Measurements from ENCODE around the gene KCTD5. TPM values are rescaled to one million over a fixed set of nuclear protein-coding genes. Genes with fewer than 3 reads are reported as not detected.
A peak's percentile ranks its signal among the peaks of the same experiment; 100 is the strongest.
"Not testable (repeated sequence)": the region's sequence is repeated elsewhere in the genome, so short reads cannot be mapped to it uniquely, and the experiment has no call there.

Gene KCTD5
- polyA plus RNA-seq, 12 donors = 18.0 to 26.1 (median 21.0) TPM; not detected in 1

DNA sequence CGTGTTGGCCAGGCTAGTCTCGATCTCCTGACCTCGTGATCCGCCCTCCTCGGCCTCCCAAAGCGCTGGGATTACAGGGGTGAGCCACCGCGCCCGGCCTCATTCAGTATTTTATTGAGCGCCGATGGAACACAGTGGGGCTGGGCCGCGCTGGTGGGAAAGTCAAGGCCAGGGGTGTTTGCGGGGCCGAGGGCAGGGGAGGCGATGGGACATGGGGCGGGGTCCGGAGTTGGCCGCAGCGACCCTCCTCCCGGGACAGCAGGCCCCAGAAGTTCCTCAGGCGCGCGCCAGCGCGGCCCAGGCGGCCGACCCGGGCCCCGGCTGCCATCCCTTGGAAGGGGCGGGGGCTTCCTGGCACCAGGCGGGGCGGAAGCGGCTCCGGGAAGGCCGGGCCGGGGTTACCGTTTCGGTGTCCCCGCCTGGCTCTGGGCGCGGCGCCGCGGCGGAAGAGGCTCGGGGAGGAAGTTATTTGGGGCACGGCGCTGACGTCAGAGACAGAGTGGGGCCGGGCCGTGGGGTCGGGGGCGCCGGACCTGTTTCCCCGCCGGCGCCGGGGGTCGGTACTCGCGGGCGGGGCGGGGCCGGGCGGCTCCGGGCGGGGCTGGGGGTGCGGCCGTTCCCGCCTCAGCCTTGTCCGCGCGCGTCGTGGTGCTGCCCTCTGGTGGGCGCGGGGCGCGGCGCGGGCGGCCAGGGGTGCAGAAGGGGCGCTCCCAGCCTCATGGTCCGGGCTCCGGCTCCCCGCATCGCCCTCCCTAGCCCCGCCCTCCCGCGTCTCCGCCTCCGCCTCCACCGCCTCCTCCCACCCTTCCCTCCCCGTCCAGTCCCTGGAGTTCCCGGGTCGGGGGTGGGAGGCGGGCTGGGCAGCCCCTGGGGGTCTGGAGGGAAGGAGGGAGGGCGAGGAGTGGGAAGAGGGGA is 38.7 kb downstream of the KCTD5 start:
- DNase-seq = peak; percentile 71

- not testable (repeated sequence) for DNase-seq
Measured at GRCh38 chr16:2721634-2722173, 39.4 kb downstream of the KCTD5 start.

- no peak for DNase-seq
Measured at GRCh38 chr16:2724088-2724676, 41.9 kb downstream of the KCTD5 start.

- DNase-seq = no peak
Measured at GRCh38 chr16:2724816-2725348, 42.6 kb downstream of the KCTD5 start.

GRCh38 chr16:2726923-2727322 is 44.6 kb downstream of the KCTD5 start:
- no peak for DNase-seq

GRCh38 chr16:2728034-2728433 is 45.7 kb downstream of the KCTD5 start:
- no peak for DNase-seq

DNA sequence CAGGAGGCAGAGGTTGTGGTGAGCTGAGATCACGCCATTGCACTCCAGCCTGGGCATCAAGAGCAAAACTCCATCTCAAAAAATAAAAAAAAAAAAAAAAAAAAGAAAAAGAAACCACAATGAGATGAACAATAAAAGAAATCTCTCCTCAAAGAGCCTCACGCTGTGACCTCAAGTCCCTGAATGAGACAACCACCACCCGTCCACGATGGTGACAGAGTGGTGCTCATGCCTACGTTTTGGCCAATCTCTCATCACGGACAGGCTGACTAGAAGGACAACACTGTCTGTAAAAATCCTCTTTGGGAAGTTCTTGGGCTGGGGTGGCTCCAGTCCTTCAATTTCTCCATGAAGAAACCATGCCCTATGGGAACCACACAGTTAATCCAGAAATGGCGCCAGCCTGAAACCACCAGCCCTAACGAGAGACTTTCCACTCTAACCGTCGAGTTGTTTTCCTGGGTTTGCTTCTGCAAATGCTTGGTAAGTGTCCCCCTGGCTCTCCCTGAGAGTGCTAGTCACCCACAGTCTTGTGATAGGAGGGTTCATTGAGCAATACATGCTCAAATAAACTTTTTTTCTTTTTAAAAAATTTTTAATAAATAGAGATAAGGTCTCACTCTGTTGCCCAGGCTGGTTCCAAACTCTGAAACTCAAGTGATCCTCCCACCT is 52.7 kb downstream of the KCTD5 start:
- DNase-seq = no peak

- DNase-seq = no peak
Measured at GRCh38 chr16:2736476-2737237, 54.3 kb downstream of the KCTD5 start.

- DNase-seq = no peak
Measured at GRCh38 chr16:2737238-2737605, 54.9 kb downstream of the KCTD5 start.

- DNase-seq = no peak
Measured at GRCh38 chr16:2737895-2738418, 55.6 kb downstream of the KCTD5 start.

DNA sequence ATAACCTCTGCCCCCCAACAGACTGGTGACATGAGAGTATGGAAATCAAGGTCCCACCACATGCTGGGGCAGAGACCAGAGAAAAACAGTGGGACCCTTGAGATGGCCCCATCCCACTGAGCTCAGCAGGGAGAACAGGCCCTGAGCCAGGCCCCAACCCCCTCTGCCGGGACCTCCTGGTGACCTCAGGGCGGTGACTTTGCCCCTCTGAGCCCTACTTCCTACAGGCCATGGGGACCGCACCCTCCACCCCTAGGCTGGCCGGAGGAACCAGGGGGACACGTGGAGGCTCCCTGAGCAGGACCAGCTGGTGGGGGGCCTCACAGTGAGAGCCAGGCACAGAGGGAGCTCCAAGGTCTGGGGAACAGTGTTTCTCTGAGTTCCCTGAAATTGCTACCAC is 56.3 kb downstream of the KCTD5 start:
- no peak for DNase-seq

- no peak for DNase-seq
Measured at GRCh38 chr16:2739625-2740430, 57.5 kb downstream of the KCTD5 start.

DNA sequence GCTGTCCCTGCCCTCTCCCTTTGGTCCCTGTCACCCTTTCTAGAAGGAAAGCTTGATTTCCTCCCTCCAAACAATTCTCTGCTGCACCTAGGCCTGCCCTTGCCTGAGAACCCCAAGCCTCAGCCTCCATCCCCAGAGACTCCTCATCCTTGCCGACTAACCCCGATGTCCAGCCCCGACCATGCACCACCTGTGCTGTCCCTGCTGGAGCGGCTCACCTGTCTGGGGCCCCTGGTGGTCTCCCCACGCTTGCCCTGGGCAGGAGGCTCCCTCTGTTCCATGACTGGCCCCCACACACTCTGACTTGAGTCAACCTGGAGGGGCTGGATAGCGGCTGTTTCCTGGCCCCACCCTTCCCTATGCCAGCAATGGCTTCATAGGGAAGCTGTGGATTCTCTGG is 58.2 kb downstream of the KCTD5 start:
- no peak for DNase-seq

GRCh38 chr16:2741168-2741567 is 58.8 kb downstream of the KCTD5 start:
- DNase-seq = no peak

DNA sequence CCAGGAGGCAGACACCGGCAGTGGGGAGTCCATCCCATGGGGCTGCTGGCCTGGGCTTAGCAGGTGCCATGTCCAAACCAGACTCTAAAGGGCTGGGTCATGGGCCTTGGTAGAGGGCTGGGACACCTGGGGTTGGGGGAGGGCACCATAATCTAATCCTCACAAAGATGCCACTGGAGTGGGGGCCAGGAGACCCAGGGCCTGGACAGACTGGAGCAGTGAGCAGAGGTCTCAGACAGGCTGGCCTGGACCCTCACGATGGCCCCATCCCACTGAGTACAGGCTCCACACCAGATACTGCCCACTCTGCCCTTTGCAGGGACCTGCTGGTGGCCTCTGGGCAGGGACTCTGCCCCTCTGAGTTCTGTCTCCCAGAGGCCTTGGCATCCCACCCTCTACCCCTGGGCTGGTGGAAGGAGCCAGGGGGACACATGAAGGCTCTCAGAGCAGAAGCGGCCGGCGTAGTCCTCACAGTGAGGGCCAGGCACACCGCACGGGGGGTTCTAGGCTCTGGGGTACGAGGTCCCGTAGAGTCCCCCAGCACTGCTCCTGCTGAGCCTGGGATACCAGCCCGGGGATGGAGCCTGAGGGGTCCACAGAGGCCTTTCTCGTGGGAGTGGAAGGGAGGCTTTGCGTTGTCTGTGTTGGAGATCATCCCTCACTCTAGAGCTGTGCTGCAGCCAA is 60.1 kb downstream of the KCTD5 start:
- DNase-seq = no peak

GRCh38 chr16:2743007-2743810 is 60.9 kb downstream of the KCTD5 start:
- no peak for DNase-seq

DNA sequence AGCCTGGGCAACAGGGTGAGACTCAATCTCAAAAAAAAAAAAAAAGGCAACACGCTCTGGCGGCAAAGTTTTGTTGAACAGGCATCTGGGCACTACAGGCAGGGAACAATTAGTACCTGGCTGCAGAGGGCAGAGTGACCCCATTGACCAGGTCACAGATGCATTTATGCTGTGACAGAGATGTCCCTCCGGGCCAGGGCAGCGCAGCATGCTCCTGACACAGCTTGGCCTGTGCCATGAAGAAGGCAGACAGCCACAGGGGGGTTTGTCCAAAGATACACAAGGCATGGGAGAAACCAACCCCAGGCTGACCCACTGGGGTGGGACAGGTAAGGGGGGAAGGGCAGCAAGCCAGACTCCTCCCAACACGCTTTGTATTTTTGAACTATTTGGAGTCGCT is 62.4 kb downstream of the KCTD5 start:
- DNase-seq = no peak

DNA sequence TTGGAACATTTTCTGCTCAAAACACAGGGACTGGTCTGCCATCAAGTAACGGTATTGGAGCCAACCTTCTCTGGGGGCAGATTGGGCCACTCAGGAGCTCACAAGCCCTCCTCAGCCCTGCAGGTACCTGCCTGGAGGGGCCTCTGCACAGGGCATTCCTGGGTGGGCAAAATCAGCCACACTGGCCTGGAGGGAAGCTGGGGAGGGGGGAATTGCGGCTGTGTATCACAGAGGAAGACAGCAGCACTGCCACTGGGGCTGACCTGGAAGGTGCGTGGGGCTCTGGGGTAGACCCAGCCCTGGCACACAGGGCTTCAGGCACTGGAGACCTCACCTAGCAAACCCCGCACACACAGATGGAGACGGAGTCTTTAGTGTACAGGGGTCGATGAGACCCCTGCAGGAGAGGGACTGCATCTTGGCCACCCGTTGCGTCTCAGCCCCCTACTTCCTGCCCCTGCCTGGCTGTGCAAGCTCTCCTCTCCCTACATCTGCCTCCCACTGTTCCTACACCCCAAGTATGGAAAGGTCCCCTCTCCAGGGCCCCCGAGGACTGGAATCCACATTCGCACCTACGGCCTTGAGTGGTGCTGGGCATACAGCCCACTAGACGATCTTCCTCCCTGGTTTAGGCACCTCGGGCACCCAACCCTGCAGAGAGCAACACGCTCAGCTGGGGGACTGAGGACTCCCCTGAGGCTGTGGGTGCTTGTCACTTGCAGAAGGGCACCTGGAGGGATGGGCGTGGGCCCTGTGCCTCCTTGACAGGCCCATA is 63.0 kb downstream of the KCTD5 start:
- no peak for DNase-seq

Data from muscle of arm (tissue), 12 donors.